RKO (cell line): Measurements from ENCODE around the gene TFRC.
"Not testable (repeated sequence)": the region's sequence is repeated elsewhere in the genome, so short reads cannot be mapped to it uniquely, and the experiment has no call there.

Experiments
- DNase-seq: peaks from one replicate; pipeline ENCODE4 v3.0.0-alpha.2; 2016; ENCODE audit warnings: low spot score

The TFRC gene

GRCh38 chr3:196048922-196049598 lies 32.8 kb downstream of the TFRC start:
- DNase-seq: no peak

- no peak for DNase-seq
Observed at GRCh38 chr3:196047391-196048030, 34.4 kb downstream of the TFRC start.

- DNase-seq: no peak
Observed at GRCh38 chr3:196044513-196044912, 37.4 kb downstream of the TFRC start.

GRCh38 chr3:196042673-196043072 lies 39.2 kb downstream of the TFRC start:
- no peak for DNase-seq

GRCh38 chr3:196039359-196039758 lies 42.5 kb downstream of the TFRC start:
- no peak for DNase-seq

- not testable (repeated sequence) for DNase-seq
Observed at GRCh38 chr3:196026059-196026458, 55.8 kb downstream of the TFRC start.

DNA sequence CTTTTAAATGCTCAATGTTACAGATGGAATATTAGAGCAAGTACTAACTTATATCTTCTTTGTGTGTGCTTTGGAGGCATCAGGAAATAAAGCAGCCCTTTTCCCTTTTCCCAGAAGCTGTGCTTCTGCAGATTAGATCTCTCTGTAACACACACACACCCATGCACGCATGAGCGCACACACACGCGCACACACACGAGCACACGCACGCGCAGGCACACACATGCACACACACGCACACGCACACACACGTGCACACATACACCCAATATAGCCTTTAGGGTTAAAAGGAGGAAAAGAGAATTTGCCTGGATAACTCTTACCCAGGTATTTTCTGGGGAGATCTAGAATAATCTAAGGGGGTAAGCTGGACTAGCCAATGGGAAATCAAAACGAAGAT lies 56.9 kb downstream of the TFRC start:
- DNase-seq: no peak

DNA sequence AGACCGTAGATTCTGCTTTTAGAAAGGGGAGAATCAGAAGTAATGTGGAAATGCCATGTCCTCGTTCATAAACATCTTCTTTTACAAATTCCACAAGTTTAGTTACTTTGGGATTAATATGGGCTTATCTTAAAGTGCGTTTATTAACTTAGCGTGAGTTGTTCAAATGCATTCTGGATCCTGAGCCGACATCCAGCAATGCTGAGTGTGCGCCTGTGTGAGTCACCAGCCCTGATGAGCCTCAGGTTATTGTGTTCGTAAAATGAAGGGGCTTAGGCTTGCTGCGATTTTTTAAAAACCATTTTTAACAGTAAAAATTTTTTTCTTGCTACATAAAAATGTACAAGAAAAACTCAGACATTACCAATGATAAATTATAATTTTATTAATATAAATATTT lies 57.9 kb downstream of the TFRC start:
- DNase-seq: no peak

DNA sequence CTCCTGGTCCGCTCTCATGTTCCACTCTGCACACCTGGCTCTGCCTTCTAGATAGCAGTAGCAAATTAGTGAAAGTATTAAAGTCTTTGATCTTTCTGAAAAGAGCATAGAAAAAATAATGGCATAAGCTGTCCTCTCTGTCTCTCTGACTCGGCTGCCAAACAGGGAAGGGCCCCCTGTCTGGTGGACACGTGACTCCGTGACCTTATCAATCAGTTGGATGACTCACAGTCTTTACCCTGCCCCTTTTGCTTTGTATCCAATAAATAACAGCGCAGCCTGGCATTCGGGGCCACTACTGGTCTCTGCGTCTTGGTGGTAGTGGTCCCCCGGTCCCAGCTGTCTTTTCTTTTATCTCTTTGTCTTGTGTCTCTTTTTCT lies 59.4 kb downstream of the TFRC start:
- not testable (repeated sequence) for DNase-seq

GRCh38 chr3:196020373-196020772 lies 61.5 kb downstream of the TFRC start:
- no peak for DNase-seq

GRCh38 chr3:196019576-196019975 lies 62.3 kb downstream of the TFRC start:
- peak; percentile 38 for DNase-seq

GRCh38 chr3:196018159-196018558 lies 63.7 kb downstream of the TFRC start:
- DNase-seq: not testable (repeated sequence)

DNA sequence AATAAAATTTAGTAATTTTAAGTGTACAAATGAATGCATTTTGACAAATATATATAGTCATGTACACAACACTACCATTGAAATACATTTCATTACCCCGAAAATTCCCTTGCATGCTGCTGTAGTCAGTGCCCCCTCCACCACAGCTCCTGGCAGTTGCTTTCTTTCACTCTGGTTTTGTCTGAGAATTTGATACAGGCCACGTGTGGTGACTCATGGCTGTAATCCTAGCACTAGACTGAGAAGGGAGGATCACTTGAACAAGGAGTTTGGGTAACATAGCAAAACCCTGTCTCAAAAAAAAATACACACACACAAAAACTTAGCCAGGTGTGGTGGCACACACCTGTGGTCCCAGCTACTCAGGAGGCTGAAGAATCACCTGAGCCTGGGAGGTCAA lies 65.4 kb downstream of the TFRC start:
- DNase-seq: peak; percentile 38

- DNase-seq: no peak
Observed at GRCh38 chr3:196016059-196016458, 65.8 kb downstream of the TFRC start.

DNA sequence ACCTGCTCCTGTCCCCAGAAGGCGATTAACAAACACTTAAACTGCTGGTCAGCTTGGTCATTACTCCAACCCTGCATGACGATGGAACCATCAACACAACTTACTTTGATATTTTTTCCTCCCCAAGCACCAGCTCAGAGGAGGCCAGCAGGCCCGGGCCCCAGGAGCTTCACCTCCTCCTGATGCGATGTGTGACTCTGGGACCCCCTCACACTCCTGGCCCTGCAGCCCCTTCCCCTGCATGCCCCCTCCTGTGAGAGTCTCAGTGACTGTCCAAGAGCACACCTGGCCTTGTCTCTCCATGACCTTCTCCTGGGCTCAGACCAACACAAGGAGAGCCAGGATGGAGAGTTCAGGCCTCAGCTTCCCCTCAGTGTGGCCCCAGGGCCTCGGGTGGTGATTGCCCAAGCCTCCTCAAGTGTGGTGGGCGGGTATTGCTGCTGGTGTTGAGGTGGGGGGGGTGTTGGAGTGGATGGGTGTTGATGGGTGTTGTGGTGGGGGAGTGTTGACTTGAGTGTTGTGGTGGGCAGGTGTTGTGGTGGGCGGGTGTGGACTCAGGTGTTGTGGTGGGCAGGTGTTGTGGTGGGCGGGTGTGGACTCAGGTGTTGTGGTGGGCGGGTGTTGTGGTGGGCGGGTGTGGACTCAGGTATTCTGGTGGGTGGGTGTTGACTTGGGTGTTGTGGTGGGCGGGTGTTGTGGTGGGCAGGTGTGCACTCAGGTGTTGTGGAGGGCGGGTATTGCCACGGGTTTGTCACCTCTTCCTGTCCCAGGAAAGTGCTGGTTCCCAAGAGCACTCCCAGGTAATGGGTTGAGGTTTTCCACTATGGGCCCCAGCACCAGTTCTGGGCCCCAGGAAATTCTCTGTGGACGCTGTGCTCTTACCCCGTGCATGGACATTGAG lies 68.1 kb downstream of the TFRC start:
- DNase-seq: no peak

DNA sequence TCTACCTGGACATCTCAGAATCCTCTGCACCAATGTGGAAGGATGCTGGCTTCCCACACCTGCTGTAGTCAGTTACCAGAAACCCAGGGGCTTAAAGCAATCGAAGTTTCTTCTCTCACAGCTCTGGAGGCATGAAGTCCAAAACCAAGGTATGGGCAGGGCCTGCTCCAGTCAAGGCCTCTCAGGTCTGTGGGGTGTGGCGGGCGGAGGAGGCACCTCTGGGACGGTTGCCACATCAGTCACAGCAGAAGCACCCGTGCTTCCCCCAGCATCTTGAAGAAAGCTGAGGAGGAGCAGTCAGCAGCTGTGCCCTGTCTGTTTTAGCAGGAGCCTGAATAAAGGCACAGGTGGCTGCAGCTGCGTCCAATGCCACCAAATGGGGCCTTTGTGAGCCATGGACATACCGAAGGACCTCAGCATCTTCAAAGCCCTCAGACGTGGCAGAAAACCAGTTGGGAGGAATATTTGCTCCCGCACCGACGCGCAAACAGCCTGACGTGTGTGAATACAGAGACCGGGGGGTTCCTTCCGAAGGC lies 68.9 kb downstream of the TFRC start:
- DNase-seq: no peak

GRCh38 chr3:196012481-196012880 lies 69.4 kb downstream of the TFRC start:
- no peak for DNase-seq

- DNase-seq: no peak
Observed at GRCh38 chr3:196009456-196009855, 72.4 kb downstream of the TFRC start.

- DNase-seq: no peak
Observed at GRCh38 chr3:196008929-196009328, 73.0 kb downstream of the TFRC start.

DNA sequence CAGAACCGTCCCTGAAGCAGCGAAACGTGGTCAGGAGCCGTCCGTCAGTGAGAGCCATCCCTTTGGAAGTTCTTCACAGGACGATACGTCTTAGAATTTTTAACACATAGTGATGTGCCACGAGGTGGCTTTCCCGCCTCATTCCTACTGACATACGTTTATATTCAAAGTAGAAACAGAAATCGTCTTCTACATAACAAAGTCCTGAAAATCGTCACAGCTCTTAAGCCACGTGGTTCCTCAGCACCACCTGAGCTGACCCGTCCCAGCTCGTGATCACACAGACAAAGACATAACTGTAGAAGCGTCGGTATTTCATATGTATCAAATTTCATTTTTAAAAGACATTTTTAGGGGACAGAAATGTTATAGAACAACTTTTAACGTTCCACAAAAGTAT lies 73.5 kb downstream of the TFRC start:
- DNase-seq: no peak

DNA sequence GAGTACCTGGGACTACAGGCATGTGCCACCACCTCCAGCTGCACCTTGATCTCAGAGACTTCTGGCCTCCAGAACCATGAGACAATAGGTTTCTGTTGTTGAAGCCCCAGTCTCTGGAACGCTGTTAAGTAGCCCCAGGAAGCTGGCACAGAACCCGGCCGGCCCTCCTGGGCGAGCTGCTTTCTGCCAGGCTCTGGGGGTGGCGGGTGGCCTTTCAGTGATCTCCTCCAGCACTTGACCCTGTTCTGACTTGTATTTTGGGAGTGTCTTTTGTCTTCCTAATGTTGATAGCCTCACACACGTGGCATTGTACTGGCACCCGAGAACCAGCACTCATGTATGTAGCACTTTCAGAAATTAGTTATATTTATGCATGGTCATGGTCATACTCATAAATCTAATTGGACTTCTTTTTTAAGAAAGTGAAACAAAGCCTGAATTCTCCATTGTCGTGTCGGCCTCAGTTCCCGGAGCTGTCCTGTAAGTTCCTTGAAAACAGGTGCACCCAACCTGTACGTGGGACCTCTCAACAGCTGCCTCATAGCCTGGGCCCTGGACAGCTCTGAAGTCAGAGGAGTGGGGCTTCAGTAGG lies 74.0 kb downstream of the TFRC start:
- DNase-seq: no peak

DNA sequence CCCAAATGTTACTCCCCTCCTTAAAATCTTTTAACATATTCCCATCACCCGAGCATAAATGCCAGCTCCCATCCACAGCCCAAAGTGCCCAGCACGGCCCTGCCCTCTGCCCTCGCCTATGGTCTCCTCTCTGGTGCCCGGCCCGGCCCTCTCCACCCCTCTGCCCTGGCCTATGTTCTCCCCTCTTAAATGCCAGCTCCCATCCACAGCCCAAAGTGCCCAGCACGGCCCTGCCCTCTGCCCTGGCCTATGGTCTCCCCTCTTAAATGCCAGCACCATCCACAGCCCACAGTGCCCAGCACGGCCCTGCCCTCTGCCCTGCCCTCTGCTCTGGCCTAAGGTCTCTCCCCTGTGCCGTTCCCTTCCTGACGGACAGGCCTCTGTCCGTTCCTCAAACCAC lies 76.6 kb downstream of the TFRC start:
- not testable (repeated sequence) for DNase-seq
